Measurements from ENCODE around the gene TBCD. TPM values are rescaled to one million over a fixed set of nuclear protein-coding genes. Genes with fewer than 3 reads are reported as not detected.

The TBCD gene
- total RNA-seq, 3 donors from 2014 or later: 45.4 to 65.9 (median 53.3) TPM

GRCh38 chr17:82720204-82720603 is 31.7 kb upstream of the TBCD start:
- Histone ChIP-seq H3K36me3 (peaks cover 3% of the 10 kb centered on the region), H3K27me3 (no peaks in the 10 kb centered on the region), H3K27ac (no peak overlapping the region), H3K9me3 (no peaks in the 10 kb centered on the region), H3K4me1 (peaks cover 4 to 6% of the 10 kb centered on the region in 2 donors), H3K4me3 (no peak overlapping the region)
- intact Hi-C loops (cut with DNase I; ENCODE audit: low total_unique reads): no loop called here
- no peak for DNase-seq (ENCODE audit: low spot score in 2 of 2)
- TF ChIP-seq CTCF (IDR thresholded peaks at IDR 0.05): no peak
- no peak for TF ChIP-seq POLR2AphosphoS5 (IDR thresholded peaks at IDR 0.05)
- no peak for TF ChIP-seq POLR2A (IDR thresholded peaks at IDR 0.05)

GRCh38 chr17:82722341-82723013 is 29.4 kb upstream of the TBCD start:
- Histone ChIP-seq H3K27ac (no peak overlapping the region), H3K9me3 (no peaks in the 10 kb centered on the region), H3K36me3 (peaks cover 3% of the 10 kb centered on the region), H3K4me3 (no peak overlapping the region), H3K27me3 (no peaks in the 10 kb centered on the region), H3K4me1 (peaks cover 4 to 6% of the 10 kb centered on the region in 2 donors)
- no peak for DNase-seq (ENCODE audit: low spot score in 2 of 2)
- TF ChIP-seq POLR2A (IDR thresholded peaks at IDR 0.05): no peak
- no peak for TF ChIP-seq POLR2AphosphoS5 (IDR thresholded peaks at IDR 0.05)
- TF ChIP-seq CTCF (IDR thresholded peaks at IDR 0.05): no peak
- intact Hi-C loops (cut with DNase I; ENCODE audit: low total_unique reads): no loop called here

- TF ChIP-seq CTCF (IDR thresholded peaks at IDR 0.05) (no peak), POLR2AphosphoS5 (IDR thresholded peaks at IDR 0.05) (no peak), POLR2A (IDR thresholded peaks at IDR 0.05) (no peak)
- H3K4me1 ChIP-seq: no peaks in the 10 kb centered on the region
- no peaks in the 10 kb centered on the region for H3K27me3 ChIP-seq
- H3K4me3 ChIP-seq: no peak overlapping the region
- no peaks in the 10 kb centered on the region for H3K9me3 ChIP-seq
- peaks cover 3% of the 10 kb centered on the region for H3K36me3 ChIP-seq
- intact Hi-C loops (cut with DNase I; ENCODE audit: low total_unique reads): no loop called here
- DNase-seq (ENCODE audit: low spot score in 2 of 2): no peak
- H3K27ac ChIP-seq: no peak overlapping the region
These were observed 28.6 kb upstream of the TBCD start for GRCh38 chr17:82723169-82723807.

- no peak for DNase-seq (ENCODE audit: low spot score in 2 of 2)
- no peaks in the 10 kb centered on the region for H3K9me3 ChIP-seq
- intact Hi-C loops (cut with DNase I; ENCODE audit: low total_unique reads): no loop called here
- TF ChIP-seq POLR2A (IDR thresholded peaks at IDR 0.05) (no peak), CTCF (IDR thresholded peaks at IDR 0.05) (no peak), POLR2AphosphoS5 (IDR thresholded peaks at IDR 0.05) (no peak)
- H3K4me3 ChIP-seq: no peak overlapping the region
- no peak overlapping the region for H3K27ac ChIP-seq
- H3K27me3 ChIP-seq: no peaks in the 10 kb centered on the region
- peaks cover 3% of the 10 kb centered on the region for H3K36me3 ChIP-seq
- H3K4me1 ChIP-seq: no peaks in the 10 kb centered on the region
These were observed 25.4 kb upstream of the TBCD start for GRCh38 chr17:82726427-82726826.

- H3K4me1 ChIP-seq: no peaks in the 10 kb centered on the region
- H3K27ac ChIP-seq: no peak overlapping the region
- no peak overlapping the region for H3K4me3 ChIP-seq
- no peaks in the 10 kb centered on the region for H3K9me3 ChIP-seq
- intact Hi-C loops (cut with DNase I; ENCODE audit: low total_unique reads): no loop called here
- no peak for TF ChIP-seq POLR2A (IDR thresholded peaks at IDR 0.05)
- TF ChIP-seq CTCF (IDR thresholded peaks at IDR 0.05): no peak
- no peak for TF ChIP-seq POLR2AphosphoS5 (IDR thresholded peaks at IDR 0.05)
- H3K36me3 ChIP-seq: no peaks in the 10 kb centered on the region
- H3K27me3 ChIP-seq: no peaks in the 10 kb centered on the region
- no peak for DNase-seq (ENCODE audit: low spot score in 2 of 2)
These were observed 22.2 kb upstream of the TBCD start for GRCh38 chr17:82729479-82730260.

All from breast epithelium (tissue), 4 donors.